ENCODE measurements around the gene KIF25. TPM values are rescaled to one million over a fixed set of nuclear protein-coding genes. Genes with fewer than 3 reads are reported as not detected.

The KIF25 gene
- total RNA-seq, 3 donors from 2014 or later = 0.66 TPM; not detected in 2

GRCh38 chr6:168053086-168053956 lies 55.9 kb downstream of the KIF25 start:
- no peaks in the 10 kb centered on the region for H3K9me3 ChIP-seq
- intact Hi-C loops (cut with DNase I; ENCODE audit: low total_unique reads) = no loop called here
- no peak for DNase-seq (ENCODE audit: low spot score in 2 of 2)
- no peak for TF ChIP-seq CTCF (IDR thresholded peaks at IDR 0.05)
- TF ChIP-seq POLR2AphosphoS5 (IDR thresholded peaks at IDR 0.05) = no peak
- no peak for TF ChIP-seq POLR2A (IDR thresholded peaks at IDR 0.05)
- H3K27ac ChIP-seq = no peak overlapping the region
- H3K4me1 ChIP-seq = no peaks in the 10 kb centered on the region
- H3K36me3 ChIP-seq = no peaks in the 10 kb centered on the region
- H3K27me3 ChIP-seq = no peaks in the 10 kb centered on the region
- H3K4me3 ChIP-seq = no peak overlapping the region

GRCh38 chr6:168053957-168054471 lies 56.5 kb downstream of the KIF25 start:
- no peaks in the 10 kb centered on the region for H3K9me3 ChIP-seq
- no peaks in the 10 kb centered on the region for H3K27me3 ChIP-seq
- no peaks in the 10 kb centered on the region for H3K36me3 ChIP-seq
- H3K27ac ChIP-seq = no peak overlapping the region
- TF ChIP-seq POLR2A (IDR thresholded peaks at IDR 0.05) = no peak
- no peak for TF ChIP-seq POLR2AphosphoS5 (IDR thresholded peaks at IDR 0.05)
- TF ChIP-seq CTCF (IDR thresholded peaks at IDR 0.05) = no peak
- H3K4me3 ChIP-seq = no peak overlapping the region
- H3K4me1 ChIP-seq = no peaks in the 10 kb centered on the region
- DNase-seq (ENCODE audit: low spot score in 2 of 2) = no peak
- intact Hi-C loops (cut with DNase I; ENCODE audit: low total_unique reads) = no loop called here

GRCh38 chr6:168054765-168055560 lies 57.5 kb downstream of the KIF25 start:
- Histone ChIP-seq H3K36me3 (no peaks in the 10 kb centered on the region), H3K4me1 (no peaks in the 10 kb centered on the region), H3K27ac (no peak overlapping the region), H3K27me3 (no peaks in the 10 kb centered on the region), H3K9me3 (no peaks in the 10 kb centered on the region), H3K4me3 (no peak overlapping the region)
- intact Hi-C loops (cut with DNase I; ENCODE audit: low total_unique reads) = no loop called here
- DNase-seq (ENCODE audit: low spot score in 2 of 2) = no peak
- TF ChIP-seq CTCF (IDR thresholded peaks at IDR 0.05) (no peak), POLR2A (IDR thresholded peaks at IDR 0.05) (no peak), POLR2AphosphoS5 (IDR thresholded peaks at IDR 0.05) (no peak)

GRCh38 chr6:168055696-168056489 lies 58.4 kb downstream of the KIF25 start:
- TF ChIP-seq POLR2AphosphoS5 (IDR thresholded peaks at IDR 0.05) = no peak
- TF ChIP-seq POLR2A (IDR thresholded peaks at IDR 0.05) = no peak
- TF ChIP-seq CTCF (IDR thresholded peaks at IDR 0.05) = no peak
- Histone ChIP-seq H3K4me1 (no peaks in the 10 kb centered on the region), H3K4me3 (no peak overlapping the region), H3K27ac (no peak overlapping the region), H3K9me3 (no peaks in the 10 kb centered on the region), H3K36me3 (no peaks in the 10 kb centered on the region), H3K27me3 (no peaks in the 10 kb centered on the region)
- intact Hi-C loops (cut with DNase I; ENCODE audit: low total_unique reads) = no loop called here
- DNase-seq (ENCODE audit: low spot score in 2 of 2) = no peak

Data from breast epithelium (tissue), 4 donors.